DOHH2 (cell line): ENCODE results near the gene PTBP3.

ENCODE experiments used
- EZH2phosphoT487 ChIP-seq: fragments of 200-600 bp; sonication (generic); IDR thresholded peaks from 2 replicates; pipeline ENCODE4 v1.6.1; 2017; ENCODE audit warnings: borderline replicate concordance, mild to moderate bottlenecking, antibody characterized with exemption, low read length, moderate library complexity, mixed read lengths
- TF ChIP-seq, protein P1 (sequence below): fragments of 200-600 bp; sonication (generic); IDR thresholded peaks from one replicate; pipeline ENCODE4 v1.5.1; 2014; ENCODE audit warnings: antibody characterized with exemption, mild to moderate bottlenecking, low read depth, low read length; ENCODE audit not compliant: poor library complexity, severe bottlenecking

GRCh38 chr9:112361601-112362000, 28.2 kb upstream of the PTBP3 start:
- TF ChIP-seq, protein P1, sequence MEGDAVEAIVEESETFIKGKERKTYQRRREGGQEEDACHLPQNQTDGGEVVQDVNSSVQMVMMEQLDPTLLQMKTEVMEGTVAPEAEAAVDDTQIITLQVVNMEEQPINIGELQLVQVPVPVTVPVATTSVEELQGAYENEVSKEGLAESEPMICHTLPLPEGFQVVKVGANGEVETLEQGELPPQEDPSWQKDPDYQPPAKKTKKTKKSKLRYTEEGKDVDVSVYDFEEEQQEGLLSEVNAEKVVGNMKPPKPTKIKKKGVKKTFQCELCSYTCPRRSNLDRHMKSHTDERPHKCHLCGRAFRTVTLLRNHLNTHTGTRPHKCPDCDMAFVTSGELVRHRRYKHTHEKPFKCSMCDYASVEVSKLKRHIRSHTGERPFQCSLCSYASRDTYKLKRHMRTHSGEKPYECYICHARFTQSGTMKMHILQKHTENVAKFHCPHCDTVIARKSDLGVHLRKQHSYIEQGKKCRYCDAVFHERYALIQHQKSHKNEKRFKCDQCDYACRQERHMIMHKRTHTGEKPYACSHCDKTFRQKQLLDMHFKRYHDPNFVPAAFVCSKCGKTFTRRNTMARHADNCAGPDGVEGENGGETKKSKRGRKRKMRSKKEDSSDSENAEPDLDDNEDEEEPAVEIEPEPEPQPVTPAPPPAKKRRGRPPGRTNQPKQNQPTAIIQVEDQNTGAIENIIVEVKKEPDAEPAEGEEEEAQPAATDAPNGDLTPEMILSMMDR: peak; percentile 54
- no peak for TF ChIP-seq EZH2phosphoT487
